ENCODE results near the gene BICC1.

BICC1 gene

DNA sequence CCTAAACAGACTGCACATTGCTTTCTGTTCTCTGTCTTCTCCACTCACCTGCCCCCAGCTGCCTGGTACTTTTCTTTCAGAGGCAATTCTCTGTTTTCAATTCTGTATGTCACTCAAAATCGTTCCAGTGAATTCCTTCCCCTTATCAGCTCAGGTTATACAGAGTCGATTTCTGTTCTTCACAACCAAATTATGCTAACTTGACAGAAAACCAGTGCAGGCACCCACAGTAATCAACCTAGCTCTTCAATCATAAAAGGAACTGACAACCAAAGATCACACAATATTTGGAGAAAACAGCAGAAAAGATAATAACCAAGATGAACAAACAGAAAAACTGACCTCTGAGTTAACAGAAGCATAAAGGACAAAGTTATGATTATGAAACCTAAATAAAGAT is 360.5 kb downstream of the BICC1 start:
- no peak for TF ChIP-seq GATA2 (IDR thresholded peaks at IDR 0.05; ENCODE audit: low read depth, low read length)
- no peak for TF ChIP-seq GATA3 (IDR thresholded peaks at IDR 0.05; ENCODE audit: low read depth, low read length)
